ENCODE data around the gene MUC22.

The MUC22 gene

DNA sequence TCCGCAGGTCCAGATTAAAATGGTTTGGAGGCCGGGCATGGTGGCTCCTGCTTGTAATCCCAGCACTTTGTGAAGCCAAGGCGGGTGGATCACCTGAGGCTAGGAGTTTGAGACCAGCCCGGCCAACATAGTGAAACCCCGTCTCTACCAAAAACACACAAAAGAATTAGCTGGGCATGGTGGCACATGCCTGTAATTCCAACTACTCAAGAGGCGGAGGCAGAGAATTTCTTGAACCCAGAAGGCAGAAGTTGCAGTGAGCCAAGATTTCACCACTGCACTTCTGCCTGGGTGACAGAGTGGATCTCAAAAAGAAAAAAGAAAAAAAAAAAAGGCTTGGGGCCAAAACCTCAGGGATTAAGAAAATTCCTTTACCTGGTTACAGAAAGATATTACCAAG, 71.6 kb downstream of the MUC22 start:
- DNase-seq: peak in 1 of 2 donors; percentile 8

DNA sequence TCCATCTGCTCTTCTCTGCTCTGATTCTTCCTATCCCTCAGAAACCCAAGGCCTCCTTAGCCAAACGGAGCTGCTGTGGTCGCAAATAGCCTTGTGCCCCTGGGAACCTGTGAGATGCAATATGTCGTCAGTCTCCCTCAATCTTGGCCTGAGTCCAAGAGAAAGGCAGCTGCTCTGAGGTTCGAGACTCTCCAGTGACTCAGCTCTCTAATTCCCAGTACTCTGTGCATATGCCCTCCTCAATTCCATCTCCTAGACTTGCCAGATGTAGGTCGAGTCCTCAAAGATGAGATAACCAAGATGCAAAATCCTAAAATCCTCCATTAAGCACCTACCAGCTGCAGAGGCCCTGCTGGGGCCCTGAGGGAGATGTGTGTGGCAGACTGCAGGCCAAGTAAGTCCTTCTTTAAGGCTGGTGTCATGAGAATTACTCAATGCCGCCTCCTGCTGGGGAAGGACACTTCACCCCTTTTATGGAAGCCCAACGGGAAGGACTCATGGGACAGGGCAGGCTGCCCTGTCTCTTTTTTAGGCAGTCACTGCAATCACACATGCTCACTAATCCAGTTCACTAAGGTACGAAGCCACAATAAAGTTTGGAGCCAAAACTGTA, 73.6 kb downstream of the MUC22 start:
- DNase-seq: peak; percentile 22 to 40

Measured in inflammatory macrophage treated with lipopolysaccharide for 1 hour (primary cell).